Right lobe of liver (tissue), 6 donors: ENCODE results near the gene GALNS. TPM values are rescaled to one million over a fixed set of nuclear protein-coding genes. Genes with fewer than 3 reads are reported as not detected.

Source experiments
- ATAC-seq, 4 donors: fragments of 200-7000 bp; cut with Tn5 transposase; one replicate each; pipeline ENCODE4 v1.9.1; 2020; ENCODE audit warnings: mild to moderate bottlenecking in 4 of 4, moderate library complexity in 4 of 4
- DNase-seq, 3 donors: peaks; one replicate each; pipeline ENCODE4 v3.0.0-alpha.2; 2020
- H3K27ac ChIP-seq, 3 donors: fragments of 200-600 bp; one replicate each; pipeline ENCODE4 v1.8.0; 2022
- H3K27me3 ChIP-seq, 2 donors: fragments of 200-600 bp; one replicate each; pipeline ENCODE4 v1.8.0; 2022
- H3K36me3 ChIP-seq, 4 donors: fragments of 200-600 bp; sonication (generic) in 1 of 4; one replicate each; pipeline versions ENCODE4 v1.5.1 to v1.8.0; 2017 to 2022; ENCODE audit warnings: control low read depth in 1 of 4
- H3K4me1 ChIP-seq, 4 donors: fragments of 200-600 bp; sonication (generic) in 1 of 4; one replicate each; pipeline versions ENCODE4 v1.5.1 to v1.8.0; 2017 to 2022; ENCODE audit warnings: control low read depth in 1 of 4
- H3K4me3 ChIP-seq, 3 donors: fragments of 200-600 bp; one replicate each; pipeline ENCODE4 v1.8.0; 2022
- H3K9me3 ChIP-seq, 4 donors: fragments of 200-600 bp; sonication (generic) in 1 of 4; one replicate each; pipeline versions ENCODE4 v1.5.1 to v1.8.0; 2017 to 2022; ENCODE audit warnings: control low read depth in 1 of 4
- POLR2A ChIP-seq: fragments of 450-650 bp; IDR thresholded peaks from one replicate; pipeline ENCODE4 v1.6.1; 2017; ENCODE audit warnings: antibody characterized with exemption, mild to moderate bottlenecking
- WGBS: methylation state at CpG from one replicate; pipeline ENCODE4 v1.1.6; 2018; ENCODE audit warnings: low coverage, low lambda C conversion rate; ENCODE audit not compliant: insufficient coverage; ENCODE audit errors: missing lambda C conversion rate; 5-methylcytosine and 5-hydroxymethylcytosine counted together
- intact Hi-C, 2 donors: fragments of 100-400 bp; cut with DNase I; formaldehyde crosslinking; loops; one replicate each; pipeline versions ENCODE4 v1.11.2 to v1.14.1; 2022
- total RNA-seq, 6 experiments: library from RNA; depleted of rRNA in 2 of 6; stranded (reverse); fragments of >200 nt in 2 of 6; fragmentation: NEBNext Ultra II Directional in 3 of 6; extraction: Animal tissue kit (Norgen Biotek cat#: 25700) in 3 of 6; gene quantifications; one replicate each; pipeline versions ENCODE4 v1.1.0 to v1.2.4, GENCODE V29; 2016 to 2023
- TF ChIP-seq, protein P1 (sequence below), 4 donors: fragments of 200-600 bp in 3 of 4; fragments of 450-650 bp in 1 of 4; IDR thresholded peaks; one replicate each; pipeline versions ENCODE4 v1.5.1 to v1.8.0; 2016 to 2022; ENCODE audit warnings: antibody characterized with exemption in 4 of 4, mild to moderate bottlenecking in 2 of 4
- donor health status: DM: no; HTN: yes; CAD: no.
- donor health status: DM: no; HTN: no; CAD: no.
- donor health status: DM: no; HTN: no; CAD: no.
- donor health status: DM: no; HTN: yes; CAD: no.
- donor health status: DM: no; HTN: yes; CAD: no.

The GALNS gene
- total RNA-seq, 6 experiments from 2014 or later: 9.2 to 20.6 (median 16.5) TPM

DNA sequence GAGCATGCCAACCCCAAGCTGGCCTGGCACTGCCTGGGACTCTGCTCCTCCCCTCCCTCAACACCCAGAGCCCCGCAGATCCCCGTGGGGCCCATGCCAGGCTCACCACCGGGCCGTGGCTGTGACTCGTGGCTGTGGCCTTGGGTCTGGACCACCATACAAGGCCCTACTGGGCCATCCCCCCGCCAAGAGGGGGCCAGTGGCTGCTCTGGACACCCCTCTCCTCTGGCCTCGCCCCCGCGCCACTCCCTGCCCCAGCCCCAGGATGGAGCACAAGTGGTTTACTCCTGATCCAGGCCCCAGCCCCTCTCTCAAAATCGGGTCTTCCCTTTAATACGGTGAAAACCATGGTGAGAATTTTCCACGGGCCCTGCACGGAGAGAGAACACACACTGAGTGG is 6.7 kb upstream of the GALNS start:
- Histone ChIP-seq H3K36me3 (peaks cover 0 to 29% (median 5%) of the 10 kb centered on the region in 4 donors), H3K27me3 (no peaks in the 10 kb centered on the region), H3K4me1 (no peaks in the 10 kb centered on the region), H3K4me3 (no peak overlapping the region), H3K27ac (no peak overlapping the region), H3K9me3 (no peaks in the 10 kb centered on the region)
- intact Hi-C loops: loop anchor here in 1 of 2 donors (10.0 kb wide), 1 partner anchor 49 kb away; the partner anchor contains the start of gene APRT
- no peak for TF ChIP-seq POLR2A
- ATAC-seq (no peak), DNase-seq (no peak)
- WGBS: 80% methylated on average over 1 of the region's 13 CpGs

DNA sequence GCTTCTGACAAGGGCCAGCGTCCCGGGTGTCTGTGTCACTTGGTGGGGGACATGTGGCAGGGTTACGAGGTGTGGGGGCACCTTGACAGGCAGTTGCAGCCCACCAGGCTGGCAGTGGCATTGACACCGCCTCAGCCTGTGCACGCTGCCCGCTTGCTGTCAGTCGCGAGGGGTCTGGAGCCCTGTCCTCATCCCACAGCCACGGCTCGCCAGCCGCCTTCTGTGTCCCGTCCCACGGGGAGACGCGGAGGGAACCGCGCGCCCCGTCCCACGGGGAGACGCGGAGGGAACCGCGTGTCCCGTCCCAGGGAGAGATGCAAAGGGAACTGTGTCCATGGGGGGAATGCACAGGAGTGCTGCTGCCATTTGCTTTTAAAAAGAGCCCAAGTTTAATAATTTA is 6.2 kb upstream of the GALNS start:
- Histone ChIP-seq H3K4me3 (no peak overlapping the region), H3K4me1 (peaks cover 0 to 4% (median 2%) of the 10 kb centered on the region in 4 donors), H3K9me3 (no peaks in the 10 kb centered on the region), H3K27ac (no peak overlapping the region), H3K27me3 (no peaks in the 10 kb centered on the region), H3K36me3 (peaks cover 0 to 29% (median 5%) of the 10 kb centered on the region in 4 donors)
- DNase-seq: no peak
- TF ChIP-seq, protein P1, sequence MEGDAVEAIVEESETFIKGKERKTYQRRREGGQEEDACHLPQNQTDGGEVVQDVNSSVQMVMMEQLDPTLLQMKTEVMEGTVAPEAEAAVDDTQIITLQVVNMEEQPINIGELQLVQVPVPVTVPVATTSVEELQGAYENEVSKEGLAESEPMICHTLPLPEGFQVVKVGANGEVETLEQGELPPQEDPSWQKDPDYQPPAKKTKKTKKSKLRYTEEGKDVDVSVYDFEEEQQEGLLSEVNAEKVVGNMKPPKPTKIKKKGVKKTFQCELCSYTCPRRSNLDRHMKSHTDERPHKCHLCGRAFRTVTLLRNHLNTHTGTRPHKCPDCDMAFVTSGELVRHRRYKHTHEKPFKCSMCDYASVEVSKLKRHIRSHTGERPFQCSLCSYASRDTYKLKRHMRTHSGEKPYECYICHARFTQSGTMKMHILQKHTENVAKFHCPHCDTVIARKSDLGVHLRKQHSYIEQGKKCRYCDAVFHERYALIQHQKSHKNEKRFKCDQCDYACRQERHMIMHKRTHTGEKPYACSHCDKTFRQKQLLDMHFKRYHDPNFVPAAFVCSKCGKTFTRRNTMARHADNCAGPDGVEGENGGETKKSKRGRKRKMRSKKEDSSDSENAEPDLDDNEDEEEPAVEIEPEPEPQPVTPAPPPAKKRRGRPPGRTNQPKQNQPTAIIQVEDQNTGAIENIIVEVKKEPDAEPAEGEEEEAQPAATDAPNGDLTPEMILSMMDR (IDR thresholded peaks at IDR 0.05): no peak
- TF ChIP-seq POLR2A: no peak
- no peak for ATAC-seq
- WGBS: 76% methylated on average over 5 of the region's 25 CpGs
- intact Hi-C loops: loop anchor here in 1 of 2 donors (10.0 kb wide), 1 partner anchor 48 kb away; the partner anchor contains the start of gene APRT

DNA sequence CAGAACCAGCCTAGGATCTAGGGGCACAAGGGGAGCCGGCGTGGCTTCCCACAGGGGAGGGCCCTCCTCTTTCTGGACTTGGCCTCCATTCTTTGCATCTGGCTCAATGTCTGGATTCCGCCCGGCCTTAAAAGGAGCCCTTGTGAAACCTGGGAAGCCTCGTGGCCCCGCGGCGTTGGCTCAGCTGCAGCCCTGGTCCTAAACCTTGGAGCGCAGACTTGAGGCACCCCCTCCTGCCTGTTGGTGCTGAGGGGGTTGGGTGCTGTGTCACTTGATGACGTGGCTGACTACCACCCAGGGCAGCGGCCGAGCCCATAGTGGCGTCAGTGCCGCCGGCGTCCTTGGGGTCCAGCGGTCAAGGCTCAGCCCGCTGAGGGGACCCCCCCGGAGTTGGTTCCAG is 4.6 kb upstream of the GALNS start:
- no peak for ATAC-seq
- TF ChIP-seq POLR2A: no peak
- TF ChIP-seq, protein P1 (IDR thresholded peaks at IDR 0.05): no peak
- H3K36me3 ChIP-seq: peaks cover 0 to 29% (median 5%) of the 10 kb centered on the region in 4 donors
- H3K9me3 ChIP-seq: no peaks in the 10 kb centered on the region
- no peaks in the 10 kb centered on the region for H3K27me3 ChIP-seq
- intact Hi-C loops: loop anchor here in 1 of 2 donors (10.0 kb wide), 1 partner anchor 47 kb away; the partner anchor contains the start of gene APRT
- no CpG with 5 or more reads among the region's 19 CpGs for WGBS
- H3K27ac ChIP-seq: no peak overlapping the region
- peaks cover 0 to 6% (median 3%) of the 10 kb centered on the region in 4 donors for H3K4me1 ChIP-seq
- no peak for DNase-seq
- no peak overlapping the region for H3K4me3 ChIP-seq

DNA sequence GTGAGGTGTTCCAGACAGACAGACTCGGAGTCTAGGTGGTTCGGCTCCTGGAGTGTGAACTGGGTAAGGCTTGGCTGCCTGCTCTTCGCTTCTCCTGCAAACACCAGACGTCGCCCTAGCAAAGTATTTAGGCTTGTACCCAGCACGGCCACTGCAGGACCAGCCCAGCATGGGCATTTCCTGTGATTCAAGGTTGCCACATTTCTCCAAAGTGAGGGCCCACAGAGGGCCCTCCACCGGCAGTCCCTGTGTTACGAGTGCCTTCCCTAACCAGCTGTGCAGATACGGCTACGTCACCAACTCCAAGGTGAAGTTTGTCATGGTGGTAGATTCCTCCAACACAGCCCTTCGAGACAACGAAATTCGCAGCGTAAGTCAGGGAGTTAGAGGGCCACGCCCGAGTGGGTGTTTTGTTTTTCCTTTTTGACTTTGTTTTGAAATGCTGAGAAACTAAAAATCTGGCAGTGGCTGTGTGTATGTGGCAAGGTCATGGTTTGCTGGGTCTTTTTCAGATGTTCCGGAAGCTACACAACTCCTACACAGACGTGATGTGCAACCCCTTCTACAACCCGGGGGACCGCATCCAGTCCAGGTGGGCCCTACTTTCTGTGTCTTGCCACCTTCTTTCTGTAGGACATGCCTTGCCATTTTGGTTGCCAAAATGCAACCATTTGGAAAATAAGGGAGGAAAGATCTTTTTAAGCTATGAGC is 2.8 kb upstream of the GALNS start:
- Histone ChIP-seq H3K27ac (no peak overlapping the region), H3K36me3 (peaks cover 0 to 29% (median 5%) of the 10 kb centered on the region in 4 donors), H3K4me3 (no peak overlapping the region), H3K27me3 (no peaks in the 10 kb centered on the region), H3K9me3 (no peaks in the 10 kb centered on the region), H3K4me1 (peaks cover 0 to 18% (median 7%) of the 10 kb centered on the region in 4 donors)
- TF ChIP-seq POLR2A: no peak
- TF ChIP-seq, protein P1 (IDR thresholded peaks at IDR 0.05): no peak
- intact Hi-C loops: loop anchor here in 1 of 2 donors (10.0 kb wide), 1 partner anchor 45 kb away; the partner anchor contains the start of gene APRT
- DNase-seq (no peak), ATAC-seq (no peak)
- 89% methylated on average over 14 of the region's 20 CpGs for WGBS

DNA sequence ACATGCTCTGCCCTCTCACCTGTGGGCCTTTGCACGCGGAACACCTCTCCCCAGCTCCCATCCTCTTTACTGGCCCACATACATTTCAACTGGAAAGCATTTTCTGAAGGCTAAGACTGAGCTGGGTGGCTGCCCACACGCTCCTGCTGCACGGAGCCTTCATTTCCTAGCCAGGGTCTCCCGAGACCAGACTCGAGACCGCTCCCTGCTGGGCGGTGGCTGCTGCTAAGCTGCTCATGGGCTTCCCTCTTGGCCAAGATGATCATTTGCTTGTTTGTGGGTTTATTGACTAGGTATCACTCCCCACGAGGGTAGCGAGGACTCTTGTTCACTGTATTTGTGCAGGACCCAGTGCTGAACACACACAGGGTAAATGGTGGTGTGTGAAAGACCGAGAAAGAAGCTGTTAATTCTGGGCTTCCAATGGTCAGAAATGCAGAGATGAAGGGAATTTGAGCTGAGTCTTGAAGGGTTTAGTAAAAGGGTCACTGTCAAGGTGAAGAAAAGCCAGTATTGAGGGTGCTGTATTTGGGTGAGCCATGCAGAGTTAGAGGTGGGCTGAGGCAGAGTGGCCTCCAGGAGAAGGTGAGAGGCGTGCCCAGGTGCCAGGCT is 1.1 kb upstream of the GALNS start:
- 14% methylated on average over 12 of the region's 12 CpGs for WGBS

More for the DNA sequence above, 1.1 kb upstream of the GALNS start:
- TF ChIP-seq, protein P1 (IDR thresholded peaks at IDR 0.05): peak; percentile 48 to 72 (median 67)
- TF ChIP-seq POLR2A: no peak
- ATAC-seq: peak; percentile 65 to 71 (median 67)
- peaks cover 0 to 18% (median 7%) of the 10 kb centered on the region in 4 donors for H3K4me1 ChIP-seq
- H3K27ac ChIP-seq: peak overlapping the region in 2 of 3 donors; percentile 54 to 64
- intact Hi-C loops: no loop called here
- H3K9me3 ChIP-seq: no peaks in the 10 kb centered on the region
- DNase-seq: peak; percentile 78 to 85 (median 84)
- no peaks in the 10 kb centered on the region for H3K27me3 ChIP-seq
- H3K36me3 ChIP-seq: peaks cover 0 to 29% (median 5%) of the 10 kb centered on the region in 4 donors
- H3K4me3 ChIP-seq: peak overlapping the region; percentile 94 to 98 (median 96)
